Upper lobe of right lung (tissue), 1 donor: ENCODE measurements around the gene ZSWIM6. TPM values are rescaled to one million over a fixed set of nuclear protein-coding genes. Genes with fewer than 3 reads are reported as not detected.

Experiments used
- ATAC-seq: fragments of 200-7000 bp; cut with Tn5 transposase; one replicate; pipeline ENCODE4 v1.9.1; 2020; ENCODE audit warnings: mild to moderate bottlenecking, moderate library complexity
- DNase-seq: peaks from one replicate; pipeline ENCODE4 v3.0.0-alpha.2; 2020
- H3K27ac ChIP-seq: fragments of 200-600 bp; one replicate; pipeline ENCODE4 v1.8.0; 2022
- H3K27me3 ChIP-seq: fragments of 200-600 bp; one replicate; pipeline ENCODE4 v1.8.0; 2022; ENCODE audit warnings: mild to moderate bottlenecking
- H3K36me3 ChIP-seq: fragments of 200-600 bp; one replicate; pipeline ENCODE4 v1.8.0; 2022
- H3K4me1 ChIP-seq: fragments of 200-600 bp; one replicate; pipeline ENCODE4 v1.8.0; 2022
- H3K4me3 ChIP-seq: fragments of 200-600 bp; one replicate; pipeline ENCODE4 v1.8.0; 2022; ENCODE audit warnings: mild to moderate bottlenecking
- H3K9me3 ChIP-seq: fragments of 200-600 bp; one replicate; pipeline ENCODE4 v1.8.0; 2022
- intact Hi-C: fragments of 100-400 bp; cut with DNase I; formaldehyde crosslinking; loops from one replicate; pipeline ENCODE4 v1.11.0; 2022
- total RNA-seq: library from RNA; stranded (reverse); fragmentation: NEBNext Ultra II Directional; extraction: Animal tissue kit (Norgen Biotek cat#: 25700); gene quantifications from one replicate; pipeline ENCODE4 v1.2.1, GENCODE V29; 2021
- TF ChIP-seq, protein P1 (sequence below): fragments of 200-600 bp; IDR thresholded peaks from one replicate; pipeline ENCODE4 v1.8.0; 2022; ENCODE audit warnings: antibody characterized with exemption
- donor health status: DM: no; HTN: yes; CAD: no; lungs with severe emphysema.

Gene ZSWIM6
- total RNA-seq, 1 donor from 2014 or later, result 15.7 TPM

DNA sequence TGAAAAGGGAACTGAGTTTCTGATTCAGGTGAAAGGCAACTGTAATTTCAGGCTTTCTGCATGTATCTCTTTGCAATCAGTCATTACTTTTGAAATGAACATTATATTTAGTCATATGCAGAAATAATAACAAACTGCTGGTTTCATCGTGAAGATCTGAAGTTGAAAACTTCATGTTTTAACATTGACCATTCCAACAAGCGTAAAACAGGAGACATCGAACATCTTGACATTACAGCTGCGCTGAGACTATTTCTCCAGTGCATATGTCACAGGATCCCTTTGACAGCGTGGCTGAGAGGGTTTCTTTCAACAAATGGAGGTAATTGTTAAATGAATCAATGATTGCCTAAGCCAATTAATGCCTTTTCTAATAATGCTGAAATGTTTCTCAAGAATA is 38.2 kb upstream of the ZSWIM6 start:
- no peaks in the 10 kb centered on the region for H3K36me3 ChIP-seq
- DNase-seq (no peak), ATAC-seq (no peak)
- H3K4me3 ChIP-seq, result no peak overlapping the region
- no peak overlapping the region for H3K27ac ChIP-seq
- TF ChIP-seq, protein P1, sequence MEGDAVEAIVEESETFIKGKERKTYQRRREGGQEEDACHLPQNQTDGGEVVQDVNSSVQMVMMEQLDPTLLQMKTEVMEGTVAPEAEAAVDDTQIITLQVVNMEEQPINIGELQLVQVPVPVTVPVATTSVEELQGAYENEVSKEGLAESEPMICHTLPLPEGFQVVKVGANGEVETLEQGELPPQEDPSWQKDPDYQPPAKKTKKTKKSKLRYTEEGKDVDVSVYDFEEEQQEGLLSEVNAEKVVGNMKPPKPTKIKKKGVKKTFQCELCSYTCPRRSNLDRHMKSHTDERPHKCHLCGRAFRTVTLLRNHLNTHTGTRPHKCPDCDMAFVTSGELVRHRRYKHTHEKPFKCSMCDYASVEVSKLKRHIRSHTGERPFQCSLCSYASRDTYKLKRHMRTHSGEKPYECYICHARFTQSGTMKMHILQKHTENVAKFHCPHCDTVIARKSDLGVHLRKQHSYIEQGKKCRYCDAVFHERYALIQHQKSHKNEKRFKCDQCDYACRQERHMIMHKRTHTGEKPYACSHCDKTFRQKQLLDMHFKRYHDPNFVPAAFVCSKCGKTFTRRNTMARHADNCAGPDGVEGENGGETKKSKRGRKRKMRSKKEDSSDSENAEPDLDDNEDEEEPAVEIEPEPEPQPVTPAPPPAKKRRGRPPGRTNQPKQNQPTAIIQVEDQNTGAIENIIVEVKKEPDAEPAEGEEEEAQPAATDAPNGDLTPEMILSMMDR, result no peak
- intact Hi-C loops, result no loop called here
- H3K4me1 ChIP-seq, result peaks cover 7% of the 10 kb centered on the region
- H3K27me3 ChIP-seq, result no peaks in the 10 kb centered on the region
- H3K9me3 ChIP-seq, result no peaks in the 10 kb centered on the region

DNA sequence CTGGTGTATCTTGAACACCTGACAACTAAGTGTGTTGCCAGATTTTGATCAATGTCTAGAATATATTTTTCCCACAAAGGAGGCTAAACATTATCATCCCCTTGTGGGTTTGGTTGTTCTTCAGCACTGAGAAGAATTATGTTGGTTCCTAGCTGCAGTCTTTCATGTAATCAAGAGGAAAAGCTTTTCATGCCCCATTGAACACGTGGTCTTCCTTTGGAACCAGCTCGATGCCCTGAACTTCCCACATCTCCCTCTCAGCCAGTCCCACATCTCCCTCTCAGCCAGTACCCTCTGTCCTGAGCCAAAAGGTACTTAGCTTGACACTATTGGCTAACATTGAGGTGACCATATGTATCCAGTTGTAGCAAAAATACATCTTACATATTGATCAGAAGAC is 36.7 kb upstream of the ZSWIM6 start:
- TF ChIP-seq, protein P1, result no peak
- Histone ChIP-seq H3K36me3 (no peaks in the 10 kb centered on the region), H3K27me3 (no peaks in the 10 kb centered on the region), H3K27ac (no peak overlapping the region), H3K9me3 (no peaks in the 10 kb centered on the region), H3K4me1 (peaks cover 4% of the 10 kb centered on the region), H3K4me3 (no peak overlapping the region)
- ATAC-seq (no peak), DNase-seq (no peak)
- intact Hi-C loops, result no loop called here

DNA sequence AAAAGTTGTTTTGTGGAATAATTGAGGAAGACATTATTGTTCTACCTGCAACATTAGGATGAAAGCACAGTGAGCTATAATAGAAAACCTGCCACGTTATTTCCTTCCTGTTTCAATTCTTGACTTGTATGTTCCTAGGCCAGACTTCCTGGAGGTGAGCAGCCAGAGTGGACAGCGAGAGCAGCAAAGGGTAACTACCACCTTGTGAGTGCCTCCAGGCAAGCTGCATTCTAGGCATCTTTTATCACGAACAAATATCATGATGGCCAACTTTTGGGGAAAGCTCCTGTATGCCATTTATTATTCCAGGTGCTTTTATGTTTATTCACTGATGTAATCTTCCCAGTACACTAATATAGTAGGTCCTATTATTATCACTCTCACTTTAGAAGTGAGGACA is 34.0 kb upstream of the ZSWIM6 start:
- DNase-seq, result no peak
- no peak overlapping the region for H3K4me3 ChIP-seq
- no peaks in the 10 kb centered on the region for H3K36me3 ChIP-seq
- intact Hi-C loops, result no loop called here
- peaks cover 10% of the 10 kb centered on the region for H3K4me1 ChIP-seq
- no peak for ATAC-seq
- H3K27me3 ChIP-seq, result no peaks in the 10 kb centered on the region
- H3K27ac ChIP-seq, result no peak overlapping the region
- TF ChIP-seq, protein P1, result no peak
- H3K9me3 ChIP-seq, result no peaks in the 10 kb centered on the region

DNA sequence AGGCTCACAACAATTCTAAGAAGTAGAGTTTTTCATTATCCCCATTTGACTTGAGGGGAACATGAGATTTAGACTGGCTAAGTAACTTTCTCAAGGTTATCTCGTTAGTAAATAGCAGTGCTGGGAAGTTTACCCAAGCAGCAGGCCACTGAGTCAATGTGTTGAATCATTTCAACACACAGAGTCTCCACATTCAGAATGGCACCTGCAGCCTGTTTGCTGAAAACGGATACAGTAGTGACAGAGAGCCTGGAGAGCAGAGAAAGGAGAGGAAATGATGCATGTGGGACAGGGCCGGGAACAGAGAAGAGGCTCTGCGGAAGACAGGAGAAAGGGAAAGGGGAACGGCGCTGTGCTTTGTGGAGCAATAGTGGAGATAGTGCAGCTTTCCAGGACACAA is 33.5 kb upstream of the ZSWIM6 start:
- Histone ChIP-seq H3K27ac (no peak overlapping the region), H3K4me3 (no peak overlapping the region), H3K4me1 (peaks cover 12% of the 10 kb centered on the region), H3K9me3 (no peaks in the 10 kb centered on the region), H3K27me3 (no peaks in the 10 kb centered on the region), H3K36me3 (no peaks in the 10 kb centered on the region)
- ATAC-seq (no peak), DNase-seq (no peak)
- intact Hi-C loops, result no loop called here
- TF ChIP-seq, protein P1, result no peak

DNA sequence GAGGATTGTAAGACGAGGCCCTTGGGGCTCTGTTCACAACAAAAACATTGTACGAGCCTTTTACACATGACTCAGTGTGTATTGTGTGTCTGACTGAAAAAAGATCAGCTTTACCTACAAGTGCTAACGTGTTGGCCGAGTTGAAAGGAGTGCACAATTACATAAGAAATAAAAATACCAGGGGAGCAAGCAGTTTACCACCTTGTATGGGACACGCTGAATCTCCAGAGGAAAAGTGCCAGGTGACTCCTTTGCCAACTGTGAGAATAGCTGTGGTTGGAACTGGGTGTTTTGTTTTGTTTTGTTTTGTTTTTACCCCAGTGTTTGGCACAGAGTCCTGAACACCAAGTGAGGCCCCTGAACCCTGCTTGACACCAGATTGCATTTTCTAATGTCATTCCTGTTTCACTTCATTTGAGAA is 32.8 kb upstream of the ZSWIM6 start:
- Histone ChIP-seq H3K27ac (no peak overlapping the region), H3K36me3 (no peaks in the 10 kb centered on the region), H3K27me3 (no peaks in the 10 kb centered on the region), H3K4me3 (no peak overlapping the region), H3K9me3 (no peaks in the 10 kb centered on the region), H3K4me1 (peaks cover 16% of the 10 kb centered on the region)
- intact Hi-C loops, result no loop called here
- TF ChIP-seq, protein P1, result no peak
- ATAC-seq, result no peak
- no peak for DNase-seq
